T-cell (primary cell): ENCODE data around the gene CELF1. TPM values are rescaled to one million over a fixed set of nuclear protein-coding genes. Genes with fewer than 3 reads are reported as not detected.

Experiments
- ATAC-seq, 4 experiments: fragments of 200-7000 bp in 3 of 4; fragments of 150-1000 bp in 1 of 4; cut with Tn5 transposase; replicated peaks in 1 of 4; 1 replicate in 3 of 4; 2 replicates in 1 of 4; pipeline ENCODE4 v1.10.0; 2021; ENCODE audit warnings: moderate library complexity in 3 of 4, mild to moderate bottlenecking in 2 of 4, moderate number of reproducible peaks in 1 of 4
- CTCF ChIA-PET, 2 donors: fragments of 300-600 bp; sonication (Branson Sonifier 250); formaldehyde crosslinking; loops; one replicate each; lab custom pipeline; 2022; ENCODE audit warnings: antibody characterized with exemption in 2 of 2; lab: Charles Lee
- POLR2A ChIA-PET, 2 donors: fragments of 300-600 bp; sonication (Branson Sonifier 250); formaldehyde crosslinking; loops; one replicate each; lab custom pipeline; 2022; ENCODE audit warnings: antibody characterized with exemption in 2 of 2; lab: Charles Lee
- DNase-seq, 35 experiments: peaks; one replicate each; pipeline versions ENCODE4 v3.0.0 to v3.0.0-alpha.2; 2013 to 2023
- H3K27ac ChIP-seq: one replicate; pipeline ENCODE4 v1.5.1; 2013; ENCODE audit warnings: low read length
- H3K27me3 ChIP-seq, 2 experiments: replicated peaks in 1 of 2; 1 replicate in 1 of 2; 2 replicates in 1 of 2; pipeline versions ENCODE4 v1.6.1 to v1.7.0; 2013; ENCODE audit warnings: low read length in 1 of 2, mixed read lengths in 1 of 2; ENCODE audit not compliant: control insufficient read depth in 2 of 2, insufficient read depth in 2 of 2; ENCODE audit errors: extremely low read depth in 1 of 2
- H3K36me3 ChIP-seq, 2 donors: 1 replicate in 1 of 2; 2 replicates in 1 of 2; pipeline versions ENCODE4 v1.6.1 to v1.7.0; 2013; ENCODE audit warnings: low read length in 1 of 2; ENCODE audit not compliant: control insufficient read depth in 2 of 2, insufficient read depth in 1 of 2; ENCODE audit errors: extremely low read depth in 1 of 2
- H3K4me1 ChIP-seq, 2 experiments: 1 replicate in 1 of 2; 2 replicates in 1 of 2; pipeline versions ENCODE4 v1.6.1 to v1.7.0; 2013; ENCODE audit warnings: low read length in 2 of 2, mixed read lengths in 1 of 2; ENCODE audit not compliant: insufficient read depth in 2 of 2, control insufficient read depth in 1 of 2; ENCODE audit errors: extremely low read depth in 1 of 2
- H3K4me3 ChIP-seq, 2 donors: 1 replicate in 1 of 2; 2 replicates in 1 of 2; pipeline versions ENCODE4 v1.5.1 to v1.7.0; 2013; ENCODE audit warnings: mild to moderate bottlenecking in 2 of 2, low read length in 1 of 2, moderate library complexity in 1 of 2; ENCODE audit not compliant: control insufficient read depth in 1 of 2; ENCODE audit errors: extremely low read depth in 1 of 2
- H3K9me3 ChIP-seq: 2 replicates; pipeline ENCODE4 v1.7.0; 2013
- H3K27ac Mint-ChIP-seq, 2 donors: one replicate each; pipeline ENCODE4 v1.8.0; 2020 to 2021; ENCODE audit warnings: mild to moderate bottlenecking in 2 of 2, mixed read lengths in 2 of 2
- H3K27me3 Mint-ChIP-seq, 2 donors: one replicate each; pipeline ENCODE4 v1.8.0; 2021 to 2022; ENCODE audit warnings: mixed read lengths in 2 of 2
- H3K36me3 Mint-ChIP-seq: one replicate; pipeline ENCODE4 v1.8.0; 2021; ENCODE audit warnings: mixed read lengths
- H3K4me1 Mint-ChIP-seq, 3 donors: one replicate each; pipeline ENCODE4 v1.8.0; 2020 to 2022; ENCODE audit warnings: mixed read lengths in 3 of 3, mild to moderate bottlenecking in 1 of 3
- H3K4me3 Mint-ChIP-seq, 3 donors: one replicate each; pipeline ENCODE4 v1.8.0; 2020 to 2022; ENCODE audit warnings: mild to moderate bottlenecking in 3 of 3, mixed read lengths in 3 of 3, moderate library complexity in 3 of 3
- H3K9me3 Mint-ChIP-seq, 3 donors: one replicate each; pipeline ENCODE4 v1.8.0; 2020 to 2022; ENCODE audit warnings: mixed read lengths in 3 of 3
- WGBS: methylation state at CpG from one replicate; pipeline ENCODE4 v1.1.5; 2013; ENCODE audit warnings: missing lambda C conversion rate; ENCODE audit not compliant: insufficient coverage; 5-methylcytosine and 5-hydroxymethylcytosine counted together
- total RNA-seq, 35 experiments: library from RNA in 6 of 35; stranded (reverse) in 6 of 35; fragments of 120-200 nt in 1 of 35; gene quantifications; one replicate each; pipeline versions ENCODE4 v1.2.1 to v1.2.4 and lab custom pipeline; 2013 to 2026

Gene CELF1
- total RNA-seq, 5 donors from 2014 or later (not counting 1 experiment from before 2014, with no cell fraction given): 109 to 124 (median 123) TPM

GRCh38 chr11:47589118-47589517 is 36.2 kb upstream of the CELF1 start:
- peaks cover 0 to 23% of the 10 kb centered on the region in 2 experiments for H3K27me3 ChIP-seq
- no peak overlapping the region for H3K4me3 Mint-ChIP-seq
- no peaks in the 10 kb centered on the region for H3K9me3 Mint-ChIP-seq
- peaks cover 0 to 10% (median 3%) of the 10 kb centered on the region in 3 donors for H3K4me1 Mint-ChIP-seq
- no peak overlapping the region for H3K4me3 ChIP-seq
- H3K27me3 Mint-ChIP-seq: peaks cover 10 to 17% of the 10 kb centered on the region in 2 donors
- POLR2A ChIA-PET: interaction anchor here in 1 of 2 donors (0.5 kb wide), 1 partner anchor 10 kb away, joined by 10 read pairs; the partner anchor contains the start of genes KBTBD4 and NDUFS3
- DNase-seq: no peak
- CTCF ChIA-PET: no interaction called here
- H3K4me1 ChIP-seq: peaks cover 0 to 11% of the 10 kb centered on the region in 2 experiments
- ATAC-seq: no peak
- H3K27ac Mint-ChIP-seq: no peak overlapping the region
- no peak overlapping the region for H3K27ac ChIP-seq
- no peaks in the 10 kb centered on the region for H3K9me3 ChIP-seq
- WGBS: 98% methylated on average over 7 of the region's 11 CpGs
- peaks cover 6 to 9% of the 10 kb centered on the region in 2 donors for H3K36me3 ChIP-seq
- peaks cover 4% of the 10 kb centered on the region for H3K36me3 Mint-ChIP-seq

GRCh38 chr11:47587723-47588326 is 34.9 kb upstream of the CELF1 start:
- Histone ChIP-seq H3K27ac (no peak overlapping the region), H3K27me3 (peaks cover 0 to 12% of the 10 kb centered on the region in 2 experiments), H3K4me3 (no peak overlapping the region), H3K4me1 (peaks cover 0 to 4% of the 10 kb centered on the region in 2 experiments), H3K9me3 (no peaks in the 10 kb centered on the region), H3K36me3 (peaks cover 17 to 22% of the 10 kb centered on the region in 2 donors)
- ChIA-PET CTCF (interaction anchor here in 1 of 2 donors (0.5 kb wide), 1 partner anchor 134 kb away, joined by 4 read pairs; no protein-coding TSS in a partner anchor), POLR2A (no interaction called here)
- Mint-ChIP-seq H3K36me3 (peaks cover 15% of the 10 kb centered on the region), H3K27ac (no peak overlapping the region), H3K9me3 (no peaks in the 10 kb centered on the region), H3K4me1 (peaks cover 0 to 2% (median 0%) of the 10 kb centered on the region in 3 donors), H3K27me3 (peaks cover 0 to 7% of the 10 kb centered on the region in 2 donors), H3K4me3 (no peak overlapping the region)
- peak in 1 of 35 experiments; percentile 24 for DNase-seq
- 60% methylated on average over 11 of the region's 14 CpGs for WGBS
- ATAC-seq: peak in 1 of 4 experiments; percentile 23

- Histone ChIP-seq H3K36me3 (peaks cover 20 to 28% of the 10 kb centered on the region in 2 donors), H3K4me3 (no peak overlapping the region), H3K27ac (no peak overlapping the region), H3K4me1 (peaks cover 0 to 4% of the 10 kb centered on the region in 2 experiments), H3K27me3 (peaks cover 0 to 8% of the 10 kb centered on the region in 2 experiments), H3K9me3 (no peaks in the 10 kb centered on the region)
- Mint-ChIP-seq H3K27ac (no peak overlapping the region), H3K4me1 (peaks cover 0 to 2% (median 2%) of the 10 kb centered on the region in 3 donors), H3K4me3 (no peak overlapping the region), H3K27me3 (peaks cover 0 to under 1% of the 10 kb centered on the region in 2 donors), H3K9me3 (no peaks in the 10 kb centered on the region), H3K36me3 (peaks cover 19% of the 10 kb centered on the region)
- no peak for DNase-seq
- ChIA-PET CTCF (no interaction called here), POLR2A (no interaction called here)
- 53% methylated on average over 3 of the region's 6 CpGs for WGBS
- ATAC-seq: no peak
These were observed 34.2 kb upstream of the CELF1 start for GRCh38 chr11:47587039-47587716.

DNA sequence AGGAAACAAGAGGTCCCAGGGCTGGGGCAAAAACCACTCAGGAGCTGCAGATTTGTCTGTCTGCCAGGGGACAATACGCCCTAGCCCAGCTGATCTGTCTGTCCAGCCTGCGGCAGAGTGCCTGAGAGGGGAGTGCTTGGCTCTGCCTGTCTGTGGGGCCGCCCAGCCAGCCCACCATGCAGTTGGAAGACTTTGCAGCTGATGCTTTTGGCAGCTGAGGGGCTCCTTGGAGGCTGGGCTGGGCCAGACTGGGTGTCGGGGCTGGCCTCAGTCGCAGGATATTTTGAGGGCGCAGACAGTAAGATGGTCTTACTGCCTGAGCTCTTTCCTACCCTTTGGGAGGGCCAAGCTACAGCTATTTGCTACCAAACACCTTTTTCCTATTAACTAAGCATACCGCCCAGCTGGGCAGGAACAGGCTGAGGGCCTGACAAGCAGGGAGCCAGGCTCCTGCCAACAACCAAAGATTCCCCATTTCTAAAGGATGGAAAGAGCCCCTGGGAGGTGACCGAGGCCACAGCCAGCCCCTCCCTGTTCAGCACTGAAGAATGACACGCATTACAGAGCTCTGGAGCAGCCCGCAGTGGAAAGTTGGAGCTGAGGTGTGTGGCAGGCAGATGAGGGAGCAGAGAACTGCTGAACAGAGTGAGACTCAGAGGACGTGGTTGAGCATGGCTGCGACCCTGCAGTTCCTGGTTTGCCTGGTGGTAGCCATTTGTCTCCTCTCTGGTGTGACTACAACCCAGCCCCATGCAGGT is 33.3 kb upstream of the CELF1 start, which contains the start of gene FAM180B:
FAM180B (plus strand) TSS at position 581 of the 758 bp plus-strand sequence; CDS start at position 672, 91 bp downstream.
- DNase-seq (no peak), ATAC-seq (no peak)
- Histone ChIP-seq H3K4me3 (no peak within 1 kb of the TSS), H3K36me3 (peaks cover 20 to 37% of the 10 kb centered on the region in 2 donors), H3K27ac (no peak within 1 kb of the TSS), H3K4me1 (no peaks in the 10 kb centered on the region), H3K9me3 (no peaks in the 10 kb centered on the region), H3K27me3 (no peaks in the 10 kb centered on the region)
- ChIA-PET POLR2A (interaction anchor here in 1 of 2 donors (0.5 kb wide), 1 partner anchor 180 kb away, joined by 3 read pairs; no protein-coding TSS in a partner anchor), CTCF (interaction anchor here in 1 of 2 donors (0.5 kb wide), 1 partner anchor 270 kb away, joined by 3 read pairs; no protein-coding TSS in a partner anchor)
- 91% methylated on average over 11 of the region's 12 CpGs for WGBS
- no peak within 1 kb of the TSS for H3K4me3 Mint-ChIP-seq
- no peak within 1 kb of the TSS for H3K27ac Mint-ChIP-seq
- H3K4me1 Mint-ChIP-seq: peaks cover 0 to 6% (median 1%) of the 10 kb centered on the region in 3 donors
- H3K36me3 Mint-ChIP-seq: peaks cover 27% of the 10 kb centered on the region
- no peaks in the 10 kb centered on the region for H3K9me3 Mint-ChIP-seq
- no peaks in the 10 kb centered on the region for H3K27me3 Mint-ChIP-seq

DNA sequence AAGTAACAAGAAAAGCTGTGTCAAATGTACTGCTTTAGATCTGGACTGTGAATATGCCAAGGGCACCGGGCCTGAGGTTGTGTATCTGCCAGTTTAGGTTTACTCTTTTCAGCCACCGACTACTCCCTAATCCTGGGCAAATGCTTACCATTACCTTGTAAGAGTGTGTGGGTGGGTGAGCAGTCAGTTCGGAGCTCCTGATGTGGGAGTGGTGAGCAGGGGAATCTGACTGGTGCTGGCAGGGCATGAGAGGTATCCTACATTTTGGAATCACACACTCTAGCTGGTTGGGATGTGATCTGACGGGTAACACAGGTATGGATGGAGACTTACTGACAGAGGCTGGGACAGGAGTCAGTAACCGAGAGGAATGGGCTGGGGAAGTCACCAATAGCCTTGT is 30.9 kb upstream of the CELF1 start:
- Mint-ChIP-seq H3K27me3 (no peaks in the 10 kb centered on the region), H3K27ac (no peak overlapping the region), H3K4me3 (no peak overlapping the region), H3K9me3 (no peaks in the 10 kb centered on the region), H3K4me1 (peaks cover 9 to 21% (median 20%) of the 10 kb centered on the region in 3 donors), H3K36me3 (peaks cover 29% of the 10 kb centered on the region)
- no peaks in the 10 kb centered on the region for H3K27me3 ChIP-seq
- H3K4me1 ChIP-seq: peaks cover 7 to 14% of the 10 kb centered on the region in 2 experiments
- CTCF ChIA-PET: interaction anchor here in 1 of 2 donors (0.6 kb wide), 1 partner anchor 210 kb away, joined by 3 read pairs; no protein-coding TSS in a partner anchor
- H3K4me3 ChIP-seq: no peak overlapping the region
- ATAC-seq: no peak
- no peaks in the 10 kb centered on the region for H3K9me3 ChIP-seq
- H3K36me3 ChIP-seq: peaks cover 20 to 47% of the 10 kb centered on the region in 2 donors
- H3K27ac ChIP-seq: no peak overlapping the region
- WGBS: 93% methylated on average over 3 of the region's 5 CpGs
- no peak for DNase-seq
- POLR2A ChIA-PET: no interaction called here
